ENCODE results near the gene METAP1D.
A peak's percentile ranks its signal among the peaks of the same experiment; 100 is the strongest.

METAP1D gene

GRCh38 chr2:172080641-172081220 lies 81.0 kb downstream of the METAP1D start:
- DNase-seq (ENCODE audit: low read depth) = no peak

GRCh38 chr2:172081221-172082022 lies 81.7 kb downstream of the METAP1D start:
- no peak for DNase-seq (ENCODE audit: low read depth)

DNA sequence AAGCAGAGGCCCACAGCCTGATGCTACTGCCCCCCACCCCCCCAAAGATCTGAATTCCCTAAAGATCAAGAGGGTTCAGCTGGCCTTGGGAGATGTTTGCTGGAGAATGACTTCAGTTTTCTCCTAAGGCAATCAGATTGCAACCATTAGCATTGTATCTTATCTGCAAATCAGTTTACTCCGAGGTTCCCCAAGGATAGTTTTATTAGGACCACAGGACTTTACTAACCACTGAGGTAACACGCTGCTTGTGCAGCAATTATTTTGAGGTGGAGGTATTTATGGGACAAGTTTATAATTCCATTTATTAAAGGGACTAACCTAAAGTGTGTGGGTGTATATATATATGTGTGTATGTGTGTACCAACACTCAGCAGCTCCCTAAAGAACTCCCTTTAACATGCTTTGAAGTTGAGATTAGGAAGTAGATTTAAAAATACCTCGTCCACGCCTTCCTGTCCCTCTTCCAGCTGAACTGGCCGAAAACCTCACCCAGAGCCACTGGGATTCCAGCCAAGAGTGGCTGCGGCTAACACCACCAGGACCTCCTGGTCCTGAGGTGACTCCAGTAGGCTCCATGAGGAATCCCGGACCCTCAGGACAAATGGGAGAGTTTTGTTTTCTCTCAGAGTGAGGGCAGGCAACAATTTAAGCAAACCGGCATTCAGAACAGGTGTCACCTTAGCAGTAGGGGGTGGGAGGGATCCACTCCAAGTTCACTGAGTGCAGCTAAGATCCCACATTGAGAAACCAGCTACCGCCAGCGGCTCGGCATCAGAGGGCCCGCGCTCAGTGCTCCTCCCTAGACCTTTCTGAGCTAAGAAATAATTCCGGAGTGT lies 82.6 kb downstream of the METAP1D start:
- DNase-seq (ENCODE audit: low read depth) = no peak

- no peak for DNase-seq (ENCODE audit: low read depth)
Measured at GRCh38 chr2:172082944-172083627, 83.3 kb downstream of the METAP1D start.

GRCh38 chr2:172083628-172084394 lies 84.1 kb downstream of the METAP1D start:
- no peak for DNase-seq (ENCODE audit: low read depth)

DNA sequence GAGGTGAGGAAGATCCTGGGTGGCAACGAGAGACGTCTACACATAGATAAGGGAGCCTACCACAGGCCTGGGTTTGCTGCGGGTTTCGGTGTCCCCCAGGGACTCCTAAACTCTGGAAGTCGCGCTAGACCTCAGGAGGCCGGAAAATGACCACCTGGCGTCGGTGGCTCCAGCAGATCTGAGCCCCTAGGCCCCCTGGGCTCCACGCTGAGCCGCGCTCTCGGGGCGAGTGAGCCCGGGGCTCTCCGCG lies 84.6 kb downstream of the METAP1D start:
- DNase-seq (ENCODE audit: low read depth) = no peak

GRCh38 chr2:172084645-172085459 lies 85.1 kb downstream of the METAP1D start:
- peak; percentile 85 for DNase-seq (ENCODE audit: low read depth)

GRCh38 chr2:172085460-172086159 lies 85.9 kb downstream of the METAP1D start, which contains the start of gene DLX1:
Gene DLX1 (plus strand): TSS chr2:172085507. CDS start chr2:172085678, 171 bp downstream.
- DNase-seq (ENCODE audit: low read depth) = no peak

DNA sequence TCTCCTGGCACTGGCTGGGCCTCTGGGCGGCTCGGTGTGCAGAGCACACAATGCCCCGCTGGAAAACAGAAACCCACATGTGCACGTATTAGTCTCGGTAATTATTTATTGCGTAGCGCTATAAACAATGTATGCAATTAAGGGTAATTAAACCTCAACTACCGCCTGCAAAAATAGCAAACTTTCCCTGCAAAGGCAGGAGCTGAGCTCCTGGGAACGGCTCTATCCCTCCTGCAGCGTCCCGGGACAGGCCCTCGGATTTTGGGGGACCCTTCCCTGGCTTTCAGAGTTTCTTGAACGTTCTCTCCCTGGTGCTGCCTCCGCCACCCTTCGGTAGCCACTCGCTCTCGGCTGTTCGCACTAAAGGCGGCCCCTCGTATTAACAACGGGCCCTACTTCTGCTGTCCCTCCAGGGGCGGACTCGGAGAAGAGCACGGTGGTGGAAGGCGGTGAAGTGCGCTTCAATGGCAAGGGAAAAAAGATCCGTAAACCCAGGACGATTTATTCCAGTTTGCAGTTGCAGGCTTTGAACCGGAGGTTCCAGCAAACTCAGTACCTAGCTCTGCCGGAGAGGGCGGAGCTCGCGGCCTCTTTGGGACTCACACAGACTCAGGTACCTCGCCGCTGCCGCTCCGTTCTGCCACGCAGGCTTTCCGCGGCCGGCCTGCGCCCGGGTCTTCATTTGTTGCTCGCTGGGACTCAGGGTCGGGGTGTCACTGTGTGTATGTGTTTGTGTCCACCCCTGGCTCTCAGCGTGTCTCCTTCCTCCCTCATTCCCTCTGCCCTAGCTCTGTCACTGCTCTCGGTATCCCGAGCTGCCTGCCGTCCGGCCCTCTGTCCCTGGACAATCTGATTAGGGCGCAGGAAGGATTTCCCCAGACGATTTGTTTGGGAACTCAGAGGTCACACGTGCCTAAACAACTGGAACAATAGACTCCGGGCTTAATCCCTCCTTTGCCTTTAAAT lies 86.8 kb downstream of the METAP1D start:
- no peak for DNase-seq (ENCODE audit: low read depth)

DNA sequence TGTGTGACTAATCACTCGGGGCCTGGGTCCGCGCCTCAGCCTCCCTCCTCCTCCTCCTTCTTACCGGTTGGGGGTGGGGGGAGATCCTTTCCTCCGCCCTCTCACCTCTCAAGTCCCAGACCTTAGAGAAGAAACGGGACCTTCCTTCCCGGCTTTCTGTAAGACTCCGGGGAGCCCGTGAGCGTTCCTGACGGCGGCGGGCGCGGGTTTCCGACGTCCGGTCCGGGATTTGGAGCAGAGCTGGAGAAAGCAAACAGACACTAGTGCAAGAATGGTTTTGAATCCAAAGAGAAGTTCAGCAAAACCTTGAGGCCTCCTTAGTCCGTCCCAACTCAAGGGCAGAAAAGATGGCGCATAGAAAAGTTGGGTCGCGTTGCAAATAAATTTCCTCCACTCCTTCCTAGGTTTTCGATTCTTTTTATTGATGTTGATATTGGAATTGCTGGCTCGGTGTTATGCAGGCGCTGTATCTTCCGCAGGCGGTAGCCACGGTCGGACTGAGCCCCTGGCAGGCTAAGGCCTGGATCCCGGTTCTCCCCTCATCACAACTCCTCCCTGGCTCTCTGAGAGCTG lies 87.5 kb downstream of the METAP1D start:
- DNase-seq (ENCODE audit: low read depth) = no peak

DNA sequence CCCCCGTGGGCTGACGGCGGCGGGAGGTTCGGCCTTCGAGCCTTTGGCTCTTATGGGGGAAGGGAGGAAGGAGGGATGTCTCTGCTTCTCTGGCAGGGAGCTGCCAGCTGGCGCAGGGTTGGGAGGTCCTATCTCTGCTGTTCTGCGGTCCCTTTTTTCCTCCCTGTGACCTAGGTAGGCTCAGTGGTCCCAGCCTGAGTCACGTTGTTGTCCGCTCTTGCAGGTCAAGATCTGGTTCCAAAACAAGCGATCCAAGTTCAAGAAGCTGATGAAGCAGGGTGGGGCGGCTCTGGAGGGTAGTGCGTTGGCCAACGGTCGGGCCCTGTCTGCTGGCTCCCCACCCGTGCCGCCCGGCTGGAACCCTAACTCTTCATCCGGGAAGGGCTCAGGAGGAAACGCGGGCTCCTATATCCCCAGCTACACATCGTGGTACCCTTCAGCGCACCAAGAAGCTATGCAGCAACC lies 88.1 kb downstream of the METAP1D start:
- no peak for DNase-seq (ENCODE audit: low read depth)

GRCh38 chr2:172088245-172089004 lies 88.7 kb downstream of the METAP1D start:
- DNase-seq (ENCODE audit: low read depth) = no peak

GRCh38 chr2:172089005-172089504 lies 89.3 kb downstream of the METAP1D start:
- no peak for DNase-seq (ENCODE audit: low read depth)

DNA sequence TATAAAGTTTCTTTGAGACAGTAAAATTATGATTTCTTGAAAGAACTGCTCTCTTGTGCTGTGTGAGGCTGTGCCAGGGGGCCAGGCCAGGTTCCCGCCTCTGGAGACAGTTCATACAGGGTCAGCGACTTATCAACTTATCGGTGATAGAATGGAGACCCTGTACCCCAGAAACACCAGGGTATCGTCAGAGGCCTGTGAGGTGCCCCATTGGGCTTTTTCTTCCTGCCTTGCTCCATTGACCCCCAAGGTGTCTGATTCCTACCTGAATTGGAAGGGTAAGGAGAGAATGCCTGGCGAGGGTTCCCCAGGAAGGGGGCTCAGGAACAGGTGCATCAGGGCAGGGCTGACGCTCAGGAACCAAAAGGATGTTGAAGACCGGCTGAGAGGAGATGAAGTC lies 89.9 kb downstream of the METAP1D start:
- no peak for DNase-seq (ENCODE audit: low read depth)

GRCh38 chr2:172090044-172090961 lies 90.5 kb downstream of the METAP1D start:
- DNase-seq (ENCODE audit: low read depth) = no peak

GRCh38 chr2:172091000-172091641 lies 91.4 kb downstream of the METAP1D start:
- DNase-seq (ENCODE audit: low read depth) = no peak

Measured in fibroblast of the conjunctiva (primary cell).